HL-60 (cell line): ENCODE results near the gene WDR37.

Experiments used
- CTCF ChIP-seq: IDR thresholded peaks from one replicate; pipeline ENCODE4 v1.5.1; 2011; ENCODE audit warnings: low read length, control low read depth, inconsistent platforms; ENCODE audit not compliant: insufficient read depth
- POLR2AphosphoS5 ChIP-seq: IDR thresholded peaks from 2 replicates; pipeline ENCODE4 v1.6.1; 2012; ENCODE audit warnings: low read depth
- SPI1 ChIP-seq: IDR thresholded peaks from 2 replicates; pipeline ENCODE4 v1.6.1; 2012; ENCODE audit warnings: low read depth, mild to moderate bottlenecking, borderline replicate concordance

- TF ChIP-seq POLR2AphosphoS5 (no peak), CTCF (no peak), SPI1 (no peak)
Measured at GRCh38 chr10:1022413-1022812, 33.8 kb upstream of the WDR37 start.
